HCT116 (cell line): ENCODE data around the gene SH3GL1.

ENCODE experiments used
- ATF3 ChIP-seq: IDR thresholded peaks from 2 replicates; pipeline ENCODE4 v1.6.1; 2012
- CTCF ChIP-seq, 3 experiments: fragments of 200-600 bp in 1 of 3; sonication (generic) in 1 of 3; IDR thresholded peaks in 2 of 3; conservative IDR thresholded peaks in 1 of 3; 2 replicates each; pipeline ENCODE4 v1.5.1; 2012 to 2017; ENCODE audit warnings: low read depth in 2 of 3, low read length in 2 of 3, antibody characterized with exemption in 1 of 3, borderline replicate concordance in 1 of 3, control low read depth in 1 of 3, mild to moderate bottlenecking in 1 of 3, mixed read lengths in 1 of 3, mixed run types in 1 of 3, moderate library complexity in 1 of 3; ENCODE audit not compliant: insufficient read depth in 1 of 3
- EZH2phosphoT487 ChIP-seq: fragments of 200-600 bp; IDR thresholded peaks from 2 replicates; pipeline ENCODE4 v1.6.1; 2018; ENCODE audit warnings: antibody characterized with exemption, borderline replicate concordance
- POLR2AphosphoS5 ChIP-seq: IDR thresholded peaks from 2 replicates; pipeline ENCODE4 v1.6.1; 2011; ENCODE audit warnings: mild to moderate bottlenecking, low read depth, low read length, moderate library complexity
- RAD21 ChIP-seq: IDR thresholded peaks from 2 replicates; pipeline ENCODE4 v1.6.1; 2012; ENCODE audit warnings: low read depth, mild to moderate bottlenecking
- SIN3A ChIP-seq: IDR thresholded peaks from 2 replicates; pipeline ENCODE4 v1.6.1; 2012; ENCODE audit warnings: low read depth
- SP1 ChIP-seq: IDR thresholded peaks from 2 replicates; pipeline ENCODE4 v1.6.1; 2012; ENCODE audit warnings: low read depth
- SRF ChIP-seq: IDR thresholded peaks from 2 replicates; pipeline ENCODE4 v1.6.1; 2012; ENCODE audit warnings: low read depth
- ZNF274 ChIP-seq: fragments of 200-500 bp; sonication (Bioruptor generic); IDR thresholded peaks from 2 replicates; pipeline ENCODE4 v1.6.1; 2014; ENCODE audit warnings: mild to moderate bottlenecking, low read depth, low read length, inconsistent platforms

- no peak for TF ChIP-seq CTCF (IDR thresholded peaks at IDR 0.05 in 2 of 3, conservative IDR thresholded peaks at IDR 0.05 in 1 of 3; ENCODE audit: borderline replicate concordance in 1 of 3, insufficient read depth in 1 of 3, low read depth in 2 of 3, low read length in 2 of 3)
- TF ChIP-seq SIN3A = no peak
- no peak for TF ChIP-seq SRF
- TF ChIP-seq ATF3 = no peak
- no peak for TF ChIP-seq SP1
- TF ChIP-seq ZNF274 = no peak
- no peak for TF ChIP-seq RAD21
- no peak for TF ChIP-seq EZH2phosphoT487
- TF ChIP-seq POLR2AphosphoS5 = no peak
Measured at GRCh38 chr19:4409123-4409933, 9.0 kb upstream of the SH3GL1 start.
